Measurements from ENCODE around the gene MRPL9.
A peak's percentile ranks its signal among the peaks of the same experiment; 100 is the strongest.

MRPL9 gene

DNA sequence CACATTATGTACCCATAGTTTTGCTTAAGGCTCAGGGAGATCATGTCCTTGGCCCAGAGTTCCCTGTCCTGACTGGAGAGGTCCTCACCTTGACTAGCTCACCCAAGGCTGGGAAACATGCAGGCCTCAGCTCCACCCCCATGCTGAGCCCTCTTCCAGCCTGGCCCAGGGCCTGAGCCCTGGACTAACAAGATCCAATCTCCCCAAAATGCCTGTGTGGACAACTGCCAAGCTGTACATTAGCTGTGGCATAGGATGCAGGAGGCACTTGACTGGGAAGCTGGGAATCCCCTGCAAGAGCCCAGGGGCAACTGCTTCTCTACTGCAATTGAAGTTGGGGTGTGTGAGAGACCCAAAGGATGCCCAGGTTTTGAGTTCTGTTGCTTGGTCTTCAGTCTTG lies 39.9 kb upstream of the MRPL9 start:
- Histone ChIP-seq H3K4me1 (ENCODE audit: control insufficient read depth in 2 of 2, insufficient read depth in 2 of 2, low read length in 2 of 2) (no peaks in the 10 kb centered on the region), H3K9me3 (ENCODE audit: control insufficient read depth in 2 of 2, low read length in 2 of 2) (no peaks in the 10 kb centered on the region), H3K27ac (ENCODE audit: low read depth in 2 of 2, low read length in 2 of 2) (no peak overlapping the region), H3K9ac (ENCODE audit: low read depth in 1 of 2, low read length in 2 of 2) (no peak overlapping the region), H3K36me3 (ENCODE audit: control insufficient read depth in 2 of 2, insufficient read depth in 2 of 2, low read length in 2 of 2) (peaks cover 0 to 9% of the 10 kb centered on the region in 2 donors), H3K4me3 (ENCODE audit: low read length in 2 of 2) (no peak overlapping the region), H3K27me3 (ENCODE audit: control insufficient read depth in 2 of 2, insufficient read depth in 2 of 2, low read length in 2 of 2) (no peaks in the 10 kb centered on the region)

- H3K9me3 ChIP-seq (ENCODE audit: control insufficient read depth in 2 of 2, low read length in 2 of 2) = no peaks in the 10 kb centered on the region
- no peak overlapping the region for H3K9ac ChIP-seq (ENCODE audit: low read depth in 1 of 2, low read length in 2 of 2)
- H3K4me1 ChIP-seq (ENCODE audit: control insufficient read depth in 2 of 2, insufficient read depth in 2 of 2, low read length in 2 of 2) = no peaks in the 10 kb centered on the region
- no peak overlapping the region for H3K27ac ChIP-seq (ENCODE audit: low read depth in 2 of 2, low read length in 2 of 2)
- H3K4me3 ChIP-seq (ENCODE audit: low read length in 2 of 2) = no peak overlapping the region
- peaks cover 0 to 3% of the 10 kb centered on the region in 2 donors for H3K36me3 ChIP-seq (ENCODE audit: control insufficient read depth in 2 of 2, insufficient read depth in 2 of 2, low read length in 2 of 2)
- no peaks in the 10 kb centered on the region for H3K27me3 ChIP-seq (ENCODE audit: control insufficient read depth in 2 of 2, insufficient read depth in 2 of 2, low read length in 2 of 2)
Observed at GRCh38 chr1:151802372-151802771, 39.1 kb upstream of the MRPL9 start.

- Histone ChIP-seq H3K27ac (ENCODE audit: low read depth in 2 of 2, low read length in 2 of 2) (no peak overlapping the region), H3K27me3 (ENCODE audit: control insufficient read depth in 2 of 2, insufficient read depth in 2 of 2, low read length in 2 of 2) (no peaks in the 10 kb centered on the region), H3K9ac (ENCODE audit: low read depth in 1 of 2, low read length in 2 of 2) (no peak overlapping the region), H3K4me1 (ENCODE audit: control insufficient read depth in 2 of 2, insufficient read depth in 2 of 2, low read length in 2 of 2) (no peaks in the 10 kb centered on the region), H3K9me3 (ENCODE audit: control insufficient read depth in 2 of 2, low read length in 2 of 2) (no peaks in the 10 kb centered on the region), H3K4me3 (ENCODE audit: low read length in 2 of 2) (no peak overlapping the region), H3K36me3 (ENCODE audit: control insufficient read depth in 2 of 2, insufficient read depth in 2 of 2, low read length in 2 of 2) (no peaks in the 10 kb centered on the region)
Observed at GRCh38 chr1:151801846-151802245, 38.5 kb upstream of the MRPL9 start.

DNA sequence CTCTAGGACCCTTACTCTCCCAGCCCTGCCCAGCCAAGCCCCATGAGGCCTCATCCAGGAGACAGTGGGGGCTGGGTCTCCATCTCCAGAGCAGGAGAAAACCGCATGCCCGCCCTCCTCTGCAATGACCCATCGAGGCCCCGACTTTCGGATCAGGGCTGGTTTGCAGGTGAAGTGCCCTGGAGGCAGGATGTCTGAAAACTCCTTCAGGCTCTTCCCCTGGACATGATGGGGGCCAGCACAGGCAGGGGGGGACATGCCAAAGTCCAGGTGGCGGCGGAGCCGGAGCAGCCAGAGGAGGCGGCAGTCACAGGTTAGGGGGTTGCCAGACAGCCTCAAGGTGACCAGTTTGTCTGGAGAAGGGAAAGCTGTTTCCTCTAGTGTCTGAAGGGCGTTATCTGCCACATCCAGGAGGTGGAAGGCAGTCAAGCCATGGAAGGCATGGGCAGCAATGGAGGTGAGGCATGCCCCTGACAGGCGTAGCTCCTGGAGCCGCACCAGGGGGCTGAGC lies 38.1 kb upstream of the MRPL9 start:
- no peaks in the 10 kb centered on the region for H3K27me3 ChIP-seq (ENCODE audit: control insufficient read depth in 2 of 2, insufficient read depth in 2 of 2, low read length in 2 of 2)
- no peak overlapping the region for H3K27ac ChIP-seq (ENCODE audit: low read depth in 2 of 2, low read length in 2 of 2)
- H3K4me1 ChIP-seq (ENCODE audit: control insufficient read depth in 2 of 2, insufficient read depth in 2 of 2, low read length in 2 of 2) = no peaks in the 10 kb centered on the region
- H3K9ac ChIP-seq (ENCODE audit: low read depth in 1 of 2, low read length in 2 of 2) = no peak overlapping the region
- no peak overlapping the region for H3K4me3 ChIP-seq (ENCODE audit: low read length in 2 of 2)
- H3K36me3 ChIP-seq (ENCODE audit: control insufficient read depth in 2 of 2, insufficient read depth in 2 of 2, low read length in 2 of 2) = no peaks in the 10 kb centered on the region
- no peaks in the 10 kb centered on the region for H3K9me3 ChIP-seq (ENCODE audit: control insufficient read depth in 2 of 2, low read length in 2 of 2)

DNA sequence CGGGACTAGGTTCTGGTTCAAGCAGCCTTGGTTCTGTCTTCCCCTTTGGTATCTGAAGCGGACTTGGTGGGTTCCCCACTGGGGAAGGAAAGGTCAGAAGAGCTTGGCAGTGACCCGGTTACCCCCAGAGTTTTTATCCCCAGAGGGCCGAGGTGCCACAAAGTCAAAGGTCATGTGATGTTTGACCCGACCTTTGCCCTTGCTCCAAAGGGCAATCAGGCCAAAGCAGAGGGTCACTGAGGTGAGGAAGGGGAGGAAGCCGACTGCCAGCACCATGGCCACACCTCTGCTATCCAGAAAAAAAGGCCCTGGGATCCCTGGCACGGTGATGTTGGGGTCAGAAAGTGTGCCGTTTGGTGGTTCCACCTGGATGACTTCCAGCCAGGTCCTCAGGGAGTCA lies 37.5 kb upstream of the MRPL9 start:
- Histone ChIP-seq H3K4me3 (ENCODE audit: low read length in 2 of 2) (no peak overlapping the region), H3K9me3 (ENCODE audit: control insufficient read depth in 2 of 2, low read length in 2 of 2) (no peaks in the 10 kb centered on the region), H3K36me3 (ENCODE audit: control insufficient read depth in 2 of 2, insufficient read depth in 2 of 2, low read length in 2 of 2) (no peaks in the 10 kb centered on the region), H3K9ac (ENCODE audit: low read depth in 1 of 2, low read length in 2 of 2) (no peak overlapping the region), H3K27ac (ENCODE audit: low read depth in 2 of 2, low read length in 2 of 2) (no peak overlapping the region), H3K27me3 (ENCODE audit: control insufficient read depth in 2 of 2, insufficient read depth in 2 of 2, low read length in 2 of 2) (no peaks in the 10 kb centered on the region), H3K4me1 (ENCODE audit: control insufficient read depth in 2 of 2, insufficient read depth in 2 of 2, low read length in 2 of 2) (no peaks in the 10 kb centered on the region)

- H3K4me1 ChIP-seq (ENCODE audit: control insufficient read depth in 2 of 2, insufficient read depth in 2 of 2, low read length in 2 of 2) = no peaks in the 10 kb centered on the region
- no peak overlapping the region for H3K9ac ChIP-seq (ENCODE audit: low read depth in 1 of 2, low read length in 2 of 2)
- H3K27ac ChIP-seq (ENCODE audit: low read depth in 2 of 2, low read length in 2 of 2) = no peak overlapping the region
- no peaks in the 10 kb centered on the region for H3K27me3 ChIP-seq (ENCODE audit: control insufficient read depth in 2 of 2, insufficient read depth in 2 of 2, low read length in 2 of 2)
- no peak overlapping the region for H3K4me3 ChIP-seq (ENCODE audit: low read length in 2 of 2)
- no peaks in the 10 kb centered on the region for H3K36me3 ChIP-seq (ENCODE audit: control insufficient read depth in 2 of 2, insufficient read depth in 2 of 2, low read length in 2 of 2)
- no peaks in the 10 kb centered on the region for H3K9me3 ChIP-seq (ENCODE audit: control insufficient read depth in 2 of 2, low read length in 2 of 2)
Observed at GRCh38 chr1:151799179-151800022, 36.1 kb upstream of the MRPL9 start.

GRCh38 chr1:151798571-151798970 lies 35.3 kb upstream of the MRPL9 start:
- Histone ChIP-seq H3K4me1 (ENCODE audit: control insufficient read depth in 2 of 2, insufficient read depth in 2 of 2, low read length in 2 of 2) (no peaks in the 10 kb centered on the region), H3K9me3 (ENCODE audit: control insufficient read depth in 2 of 2, low read length in 2 of 2) (no peaks in the 10 kb centered on the region), H3K9ac (ENCODE audit: low read depth in 1 of 2, low read length in 2 of 2) (no peak overlapping the region), H3K4me3 (ENCODE audit: low read length in 2 of 2) (no peak overlapping the region), H3K27me3 (ENCODE audit: control insufficient read depth in 2 of 2, insufficient read depth in 2 of 2, low read length in 2 of 2) (no peaks in the 10 kb centered on the region), H3K36me3 (ENCODE audit: control insufficient read depth in 2 of 2, insufficient read depth in 2 of 2, low read length in 2 of 2) (peaks cover 0 to 2% of the 10 kb centered on the region in 2 donors), H3K27ac (ENCODE audit: low read depth in 2 of 2, low read length in 2 of 2) (no peak overlapping the region)

DNA sequence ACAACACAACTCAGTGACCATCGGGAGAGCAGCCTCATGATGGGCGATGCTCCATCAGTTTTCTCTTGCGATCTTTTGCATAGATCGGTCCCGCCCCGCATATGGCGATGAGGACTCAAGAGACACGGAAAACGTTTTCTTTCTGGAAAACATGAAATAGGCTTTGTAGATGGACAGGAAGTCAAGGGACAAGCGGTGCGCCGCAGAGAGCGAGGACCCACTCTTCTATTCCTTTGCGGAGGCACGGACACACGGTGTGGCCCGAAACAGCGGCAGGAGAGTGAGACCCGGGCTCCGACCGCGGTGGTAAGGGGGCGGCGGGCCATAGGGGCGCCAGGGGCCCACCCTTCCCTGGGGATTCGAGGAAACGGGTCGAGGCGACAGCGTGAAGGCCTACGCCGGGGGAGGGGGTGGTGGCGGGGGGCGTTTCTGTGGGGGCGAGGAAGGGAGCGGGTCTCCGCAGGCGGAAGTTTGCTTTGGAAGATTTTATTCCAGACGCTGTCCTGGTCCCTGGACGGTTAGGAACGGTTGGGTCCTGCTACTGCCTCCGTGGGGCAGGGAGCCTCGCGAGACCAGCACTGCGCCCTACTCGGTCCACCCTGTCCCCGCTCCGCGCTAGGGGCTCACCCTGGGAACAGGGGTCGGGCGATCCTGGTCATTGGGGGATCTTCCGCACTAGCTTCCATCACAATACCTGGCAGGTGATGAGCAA lies 27.8 kb upstream of the MRPL9 start:
- Histone ChIP-seq H3K9ac (ENCODE audit: low read depth in 1 of 2, low read length in 2 of 2) (peak overlapping the region; percentile 64 to 77), H3K36me3 (ENCODE audit: control insufficient read depth in 2 of 2, insufficient read depth in 2 of 2, low read length in 2 of 2) (peaks cover 0 to 2% of the 10 kb centered on the region in 2 donors), H3K4me1 (ENCODE audit: control insufficient read depth in 2 of 2, insufficient read depth in 2 of 2, low read length in 2 of 2) (peaks cover 5 to 14% of the 10 kb centered on the region in 2 donors), H3K4me3 (ENCODE audit: low read length in 2 of 2) (peak overlapping the region; percentile 82 to 99), H3K9me3 (ENCODE audit: control insufficient read depth in 2 of 2, low read length in 2 of 2) (no peaks in the 10 kb centered on the region), H3K27ac (ENCODE audit: low read depth in 2 of 2, low read length in 2 of 2) (peak overlapping the region; percentile 68 to 74), H3K27me3 (ENCODE audit: control insufficient read depth in 2 of 2, insufficient read depth in 2 of 2, low read length in 2 of 2) (no peaks in the 10 kb centered on the region)

- Histone ChIP-seq H3K27me3 (ENCODE audit: control insufficient read depth in 2 of 2, insufficient read depth in 2 of 2, low read length in 2 of 2) (no peaks in the 10 kb centered on the region), H3K27ac (ENCODE audit: low read depth in 2 of 2, low read length in 2 of 2) (peak within 1 kb of the TSS; percentile 68 to 74), H3K36me3 (ENCODE audit: control insufficient read depth in 2 of 2, insufficient read depth in 2 of 2, low read length in 2 of 2) (peaks cover 0 to 2% of the 10 kb centered on the region in 2 donors), H3K4me3 (ENCODE audit: low read length in 2 of 2) (peak within 1 kb of the TSS; percentile 84 to 99), H3K9ac (ENCODE audit: low read depth in 1 of 2, low read length in 2 of 2) (peak within 1 kb of the TSS; percentile 72 to 78), H3K9me3 (ENCODE audit: control insufficient read depth in 2 of 2, low read length in 2 of 2) (no peaks in the 10 kb centered on the region), H3K4me1 (ENCODE audit: control insufficient read depth in 2 of 2, insufficient read depth in 2 of 2, low read length in 2 of 2) (peaks cover 5 to 14% of the 10 kb centered on the region in 2 donors)
Observed at GRCh38 chr1:151790071-151790939, 27.0 kb upstream of the MRPL9 start, which contains the start of gene TDRKH. Gene TDRKH, minus strand, starts transcription at chr1:151790500. Its CDS starts 7,478 bp downstream, at chr1:151783022.

All from mucosa of rectum (tissue), 2 donors.